Epithelial cell of proximal tubule (primary cell): ENCODE data around the gene ALAS1. TPM values are rescaled to one million over a fixed set of nuclear protein-coding genes. Genes with fewer than 3 reads are reported as not detected.

Experiments
- DNase-seq: peaks from one replicate; pipeline ENCODE4 v3.0.0-alpha.2; 2011; ENCODE audit warnings: low read depth
- H3K4me3 ChIP-seq: 2 replicates; pipeline ENCODE4 v1.5.1; 2011; ENCODE audit warnings: low read depth, mild to moderate bottlenecking, low read length
- total RNA-seq: library from RNA; depleted of rRNA; stranded (reverse); fragments of >200 nt; gene quantifications from 2 replicates; pipeline ENCODE4 v1.2.3, GENCODE V29; 2015
- TF ChIP-seq, protein P1 (sequence below): conservative IDR thresholded peaks from 2 replicates; pipeline ENCODE4 v1.5.1; 2012; ENCODE audit warnings: low read depth, mild to moderate bottlenecking, low read length

ALAS1 gene
- total RNA-seq, 1 donor from 2014 or later = 56.3 TPM

DNA sequence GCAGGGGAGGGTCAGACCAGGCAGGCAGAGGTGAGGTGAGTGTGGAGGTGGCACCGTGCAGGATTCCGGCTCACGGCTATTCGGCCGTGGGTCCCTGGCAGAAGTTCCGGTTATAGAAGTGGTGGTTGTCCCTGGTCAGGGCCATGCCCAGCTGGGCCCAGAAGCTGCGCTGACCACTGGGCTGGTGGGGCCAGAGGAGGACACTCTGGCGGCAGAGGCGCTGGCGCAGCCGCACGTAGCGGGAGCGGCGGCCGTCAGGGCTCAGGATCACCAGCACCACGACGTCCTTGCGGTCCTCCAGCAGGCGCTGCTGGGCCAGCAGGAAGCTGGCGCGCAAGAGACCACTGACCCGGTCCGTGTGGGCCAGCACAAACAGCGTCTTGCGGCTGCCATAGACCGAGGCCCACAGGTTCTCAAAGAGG lies 23.2 kb downstream of the ALAS1 start:
- H3K4me3 ChIP-seq = no peak overlapping the region
- TF ChIP-seq, protein P1, sequence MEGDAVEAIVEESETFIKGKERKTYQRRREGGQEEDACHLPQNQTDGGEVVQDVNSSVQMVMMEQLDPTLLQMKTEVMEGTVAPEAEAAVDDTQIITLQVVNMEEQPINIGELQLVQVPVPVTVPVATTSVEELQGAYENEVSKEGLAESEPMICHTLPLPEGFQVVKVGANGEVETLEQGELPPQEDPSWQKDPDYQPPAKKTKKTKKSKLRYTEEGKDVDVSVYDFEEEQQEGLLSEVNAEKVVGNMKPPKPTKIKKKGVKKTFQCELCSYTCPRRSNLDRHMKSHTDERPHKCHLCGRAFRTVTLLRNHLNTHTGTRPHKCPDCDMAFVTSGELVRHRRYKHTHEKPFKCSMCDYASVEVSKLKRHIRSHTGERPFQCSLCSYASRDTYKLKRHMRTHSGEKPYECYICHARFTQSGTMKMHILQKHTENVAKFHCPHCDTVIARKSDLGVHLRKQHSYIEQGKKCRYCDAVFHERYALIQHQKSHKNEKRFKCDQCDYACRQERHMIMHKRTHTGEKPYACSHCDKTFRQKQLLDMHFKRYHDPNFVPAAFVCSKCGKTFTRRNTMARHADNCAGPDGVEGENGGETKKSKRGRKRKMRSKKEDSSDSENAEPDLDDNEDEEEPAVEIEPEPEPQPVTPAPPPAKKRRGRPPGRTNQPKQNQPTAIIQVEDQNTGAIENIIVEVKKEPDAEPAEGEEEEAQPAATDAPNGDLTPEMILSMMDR = no peak
- no peak for DNase-seq

DNA sequence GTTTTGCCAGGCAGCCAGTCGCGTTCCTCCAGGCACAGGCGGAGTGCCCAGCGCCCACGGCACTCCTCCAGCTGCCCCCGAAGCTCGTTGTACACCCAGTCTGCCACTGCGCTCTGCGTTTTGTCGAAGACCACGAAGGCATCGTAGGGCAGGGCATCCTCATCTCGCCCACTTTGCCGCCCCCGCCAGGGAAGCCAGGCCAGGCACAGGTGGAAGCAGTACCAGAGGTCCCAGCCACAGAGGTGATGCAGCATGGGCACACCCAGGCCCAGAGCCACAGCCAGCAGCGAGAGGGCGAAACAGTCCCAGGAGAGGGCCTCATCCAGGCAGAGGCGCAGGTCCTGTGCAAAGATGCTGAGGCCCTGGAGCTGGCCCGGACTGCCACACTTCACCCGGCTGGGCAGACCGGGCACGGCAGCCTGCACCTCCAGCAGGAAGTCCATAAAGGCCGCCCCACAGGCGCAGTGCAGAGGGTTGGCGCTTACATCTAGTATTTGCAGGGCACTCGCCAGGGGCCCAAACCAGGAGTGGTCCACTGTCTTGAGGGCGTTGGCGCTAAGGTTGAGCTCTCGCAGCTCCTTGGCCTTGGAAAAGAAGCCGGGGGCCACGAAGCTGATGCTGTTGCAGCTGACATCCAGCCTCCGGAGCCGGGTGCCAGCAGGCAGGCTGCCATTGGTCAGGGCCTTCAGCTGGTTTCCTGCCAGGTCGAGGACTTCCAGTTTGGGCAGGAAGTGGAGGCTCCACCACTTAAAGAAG lies 23.8 kb downstream of the ALAS1 start:
- H3K4me3 ChIP-seq = no peak overlapping the region
- TF ChIP-seq, protein P1 = no peak
- DNase-seq = no peak

DNA sequence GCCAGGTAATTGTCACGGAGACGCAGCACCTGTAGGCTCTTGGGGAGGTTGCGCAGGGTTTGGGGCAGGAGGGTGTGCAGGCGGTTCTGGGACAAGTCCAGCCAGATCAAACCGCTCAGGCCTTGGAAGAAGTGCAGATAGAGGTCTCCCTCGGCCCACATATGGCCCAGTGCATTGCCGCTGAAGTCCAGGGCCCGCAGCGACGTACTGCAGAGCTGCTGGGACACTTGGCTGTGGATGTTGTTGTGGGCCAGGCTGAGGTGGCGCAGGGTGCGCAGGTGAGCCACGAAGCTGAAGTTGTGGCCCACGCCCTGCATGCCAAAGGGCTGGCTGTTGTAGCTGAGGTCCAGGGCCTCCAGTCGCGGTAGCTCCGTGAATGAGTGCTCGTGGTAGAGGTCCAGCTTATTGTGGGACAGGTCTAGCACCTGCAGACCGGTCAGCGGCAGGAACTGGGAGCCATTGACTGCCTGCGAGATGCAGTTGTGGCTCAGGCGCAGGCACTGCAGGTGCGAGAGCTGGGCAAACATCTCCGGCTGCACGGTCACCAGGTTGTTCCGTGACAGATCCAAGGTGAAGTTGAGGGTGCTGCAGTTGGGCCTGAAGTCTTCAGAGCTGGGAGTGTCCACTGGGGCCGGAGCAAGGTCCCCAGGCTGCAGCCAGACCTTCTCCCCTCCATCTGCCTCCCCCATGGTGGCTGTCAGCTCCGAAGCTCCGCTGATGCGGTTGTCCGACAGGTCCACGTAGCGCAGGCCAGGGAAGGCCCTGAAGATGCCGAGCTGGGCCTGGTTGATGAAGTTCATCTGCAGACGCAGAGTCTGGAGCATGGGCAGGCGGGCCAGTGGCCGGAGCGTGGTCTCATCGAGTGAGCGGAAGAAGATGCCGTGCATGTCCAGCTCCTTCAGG lies 24.6 kb downstream of the ALAS1 start:
- TF ChIP-seq, protein P1 = no peak
- H3K4me3 ChIP-seq = no peak overlapping the region
- DNase-seq = no peak

DNA sequence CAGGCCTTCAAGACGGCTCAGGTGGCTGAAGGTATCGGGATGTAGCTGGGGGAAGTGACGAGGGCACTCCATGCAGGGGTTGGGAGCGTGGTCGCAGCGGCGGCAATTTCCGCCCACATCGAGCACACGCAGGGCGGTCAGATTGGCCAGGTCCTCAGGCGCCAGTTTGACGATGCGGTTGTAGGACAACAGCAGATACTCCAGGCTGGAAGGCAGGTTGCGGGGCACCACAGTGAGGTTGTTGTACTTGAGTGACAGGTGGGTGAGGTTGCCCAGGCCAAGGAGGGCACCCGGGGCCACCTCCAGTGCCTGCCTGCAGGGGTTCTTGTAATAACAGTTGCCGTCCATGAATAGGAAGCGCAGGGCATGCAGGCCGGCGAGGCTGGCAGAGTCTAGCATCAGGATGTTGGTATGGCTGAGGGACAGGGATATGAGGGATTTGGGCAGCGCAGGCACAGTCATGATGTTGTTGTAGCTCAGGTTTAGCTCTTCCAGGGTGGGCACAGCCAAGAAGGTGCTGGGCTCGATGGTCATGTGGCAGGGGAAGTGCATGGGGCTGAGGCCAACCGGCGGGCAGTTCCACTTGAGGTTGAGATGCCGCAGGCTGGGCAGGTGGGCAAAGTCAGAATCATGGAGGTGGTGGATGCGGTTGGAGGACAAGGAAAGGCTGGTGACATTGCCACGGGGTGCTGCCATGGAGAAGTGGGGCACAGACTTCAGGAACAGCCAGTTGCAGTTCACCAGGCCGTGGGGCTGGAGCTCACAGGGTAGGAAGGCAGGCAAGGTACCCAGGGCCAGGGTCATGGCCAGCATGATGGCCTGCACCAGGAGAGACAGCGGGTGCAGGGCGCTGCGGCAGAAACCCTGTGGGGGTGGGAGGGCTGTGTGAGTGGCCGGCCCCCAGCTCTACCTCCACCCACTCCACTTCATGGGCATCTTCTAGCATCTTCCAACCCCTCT lies 25.8 kb downstream of the ALAS1 start:
- TF ChIP-seq, protein P1 = no peak
- H3K4me3 ChIP-seq = no peak overlapping the region
- DNase-seq = no peak

DNA sequence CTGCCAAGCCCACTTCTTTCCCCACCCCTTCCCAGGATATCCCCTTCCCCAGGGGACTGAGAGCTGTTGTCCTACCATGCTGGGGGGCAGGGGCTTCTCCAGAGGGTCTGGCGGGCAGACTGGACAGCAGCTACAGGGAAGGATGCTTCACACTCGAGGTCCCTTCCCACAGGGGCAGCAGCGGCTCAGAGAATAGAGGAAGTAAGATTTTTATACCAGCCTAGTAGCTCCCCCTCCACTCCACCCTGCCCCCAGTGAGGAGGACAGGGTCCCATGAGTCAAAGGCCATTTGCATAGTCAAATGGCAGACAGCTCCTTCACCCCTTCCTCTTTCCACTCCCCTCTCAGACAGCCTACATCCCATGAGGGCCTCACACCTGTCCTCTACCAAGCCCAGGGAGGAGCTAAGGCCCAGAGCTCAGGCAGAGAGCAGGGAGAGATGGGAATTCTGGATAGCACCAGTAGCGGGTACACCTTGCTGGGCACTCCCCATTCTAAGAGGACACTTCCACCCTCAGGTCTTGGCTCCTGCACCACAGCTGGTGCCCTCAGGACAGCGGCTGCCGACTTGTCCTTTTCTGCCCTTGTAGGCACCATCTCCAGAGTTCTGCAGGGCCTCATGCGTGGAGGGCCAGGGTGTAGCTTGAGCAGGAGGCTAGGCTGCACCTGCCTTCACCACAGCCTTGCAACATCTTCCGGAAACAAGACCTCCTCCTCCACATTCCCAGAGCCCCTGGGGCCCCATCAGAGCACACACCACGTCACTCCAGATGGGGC lies 27.7 kb downstream of the ALAS1 start, which contains the start of gene TLR9:
Gene TLR9 (minus strand): TSS at position 194 of the 777 bp plus-strand sequence. CDS start 116 bp downstream, at position 78.
- DNase-seq = no peak
- TF ChIP-seq, protein P1 = no peak
- H3K4me3 ChIP-seq = no peak within 1 kb of the TSS

DNA sequence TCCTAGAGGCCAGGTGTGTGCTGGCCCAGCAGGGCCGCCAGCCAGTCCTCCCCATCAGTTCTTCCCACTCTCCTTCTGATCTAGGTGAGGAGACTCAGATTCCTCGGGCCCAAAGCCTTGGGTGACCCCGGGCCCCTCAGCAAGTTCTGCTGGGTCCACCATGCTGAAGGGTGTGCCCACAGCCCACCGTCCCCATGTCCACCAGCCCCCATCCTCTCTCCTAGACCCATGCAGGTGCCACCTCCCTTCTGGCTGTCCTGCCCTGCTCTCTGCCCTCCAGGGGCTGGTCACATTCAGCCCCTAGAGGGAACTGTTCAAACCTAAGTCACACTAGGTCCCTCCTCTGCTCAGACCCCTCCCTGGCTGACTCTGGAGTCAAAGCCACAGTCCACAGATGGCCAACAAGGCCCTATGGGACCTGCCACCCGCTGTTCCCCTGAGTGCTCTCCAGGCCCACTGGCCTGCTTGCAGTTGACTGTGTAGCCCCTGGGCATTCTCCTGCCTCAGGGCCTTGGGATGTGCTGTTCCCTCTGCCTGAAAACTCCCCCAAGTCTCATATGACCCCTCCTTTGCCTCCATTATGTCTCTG lies 28.4 kb downstream of the ALAS1 start:
- no peak overlapping the region for H3K4me3 ChIP-seq
- TF ChIP-seq, protein P1 = no peak
- DNase-seq = no peak
